ENCODE data around the gene ADAM29.
A peak's percentile ranks its signal among the peaks of the same experiment; 100 is the strongest.
"Not testable (repeated sequence)": the region's sequence is repeated elsewhere in the genome, so short reads cannot be mapped to it uniquely, and the experiment has no call there.

The ADAM29 gene

GRCh38 chr4:174918058-174918457 is at the start of gene ADAM29:
Gene ADAM29, plus strand, starts transcription at chr4:174918358. Its CDS starts 57,168 bp downstream, at chr4:174975526.
- DNase-seq: no peak

GRCh38 chr4:174869339-174869738 is 48.8 kb upstream of the ADAM29 start:
- DNase-seq: no peak

- DNase-seq: no peak
Observed at GRCh38 chr4:174870311-174870710, 47.8 kb upstream of the ADAM29 start.

- DNase-seq: no peak
Observed at GRCh38 chr4:174871407-174871806, 46.8 kb upstream of the ADAM29 start.

- not testable (repeated sequence) for DNase-seq
Observed at GRCh38 chr4:174873146-174873545, 45.0 kb upstream of the ADAM29 start.

- peak; percentile 67 for DNase-seq
Observed at GRCh38 chr4:174873931-174874330, 44.2 kb upstream of the ADAM29 start.

GRCh38 chr4:174874898-174875297 is 43.3 kb upstream of the ADAM29 start:
- no peak for DNase-seq

- DNase-seq: no peak
Observed at GRCh38 chr4:174880001-174880400, 38.2 kb upstream of the ADAM29 start.

- no peak for DNase-seq
Observed at GRCh38 chr4:174882317-174882992, 35.7 kb upstream of the ADAM29 start.

- DNase-seq: no peak
Observed at GRCh38 chr4:174907508-174907907, 10.7 kb upstream of the ADAM29 start.

GRCh38 chr4:174910271-174910670 is 7.9 kb upstream of the ADAM29 start:
- DNase-seq: no peak

GRCh38 chr4:174912919-174913543 is 5.1 kb upstream of the ADAM29 start:
- no peak for DNase-seq

- no peak for DNase-seq
Observed at GRCh38 chr4:174919886-174920423, 1.8 kb downstream of the ADAM29 start.

- DNase-seq: no peak
Observed at GRCh38 chr4:174926958-174927357, 8.8 kb downstream of the ADAM29 start.

GRCh38 chr4:174928174-174928573 is 10.0 kb downstream of the ADAM29 start:
- no peak for DNase-seq

GRCh38 chr4:174928575-174929253 is 10.6 kb downstream of the ADAM29 start:
- no peak for DNase-seq

GRCh38 chr4:174929346-174929745 is 11.2 kb downstream of the ADAM29 start:
- DNase-seq: no peak

GRCh38 chr4:174930895-174931294 is 12.7 kb downstream of the ADAM29 start:
- no peak for DNase-seq

- no peak for DNase-seq
Observed at GRCh38 chr4:174933083-174933482, 14.9 kb downstream of the ADAM29 start.

GRCh38 chr4:174934360-174934759 is 16.2 kb downstream of the ADAM29 start:
- no peak for DNase-seq

GRCh38 chr4:174935607-174936006 is 17.4 kb downstream of the ADAM29 start:
- no peak for DNase-seq

- no peak for DNase-seq
Observed at GRCh38 chr4:174940002-174940401, 21.8 kb downstream of the ADAM29 start.

- no peak for DNase-seq
Observed at GRCh38 chr4:174946246-174946645, 28.1 kb downstream of the ADAM29 start.

- no peak for DNase-seq
Observed at GRCh38 chr4:174948826-174949225, 30.7 kb downstream of the ADAM29 start.
